CD1c-positive myeloid dendritic cell (primary cell): ENCODE measurements around the gene MGAT1.
"Not testable (repeated sequence)": the region's sequence is repeated elsewhere in the genome, so short reads cannot be mapped to it uniquely, and the experiment has no call there.

Source experiments
- DNase-seq: peaks from one replicate; pipeline ENCODE4 v3.0.0-alpha.2; 2016; ENCODE audit errors: extremely low spot score

MGAT1 gene

DNA sequence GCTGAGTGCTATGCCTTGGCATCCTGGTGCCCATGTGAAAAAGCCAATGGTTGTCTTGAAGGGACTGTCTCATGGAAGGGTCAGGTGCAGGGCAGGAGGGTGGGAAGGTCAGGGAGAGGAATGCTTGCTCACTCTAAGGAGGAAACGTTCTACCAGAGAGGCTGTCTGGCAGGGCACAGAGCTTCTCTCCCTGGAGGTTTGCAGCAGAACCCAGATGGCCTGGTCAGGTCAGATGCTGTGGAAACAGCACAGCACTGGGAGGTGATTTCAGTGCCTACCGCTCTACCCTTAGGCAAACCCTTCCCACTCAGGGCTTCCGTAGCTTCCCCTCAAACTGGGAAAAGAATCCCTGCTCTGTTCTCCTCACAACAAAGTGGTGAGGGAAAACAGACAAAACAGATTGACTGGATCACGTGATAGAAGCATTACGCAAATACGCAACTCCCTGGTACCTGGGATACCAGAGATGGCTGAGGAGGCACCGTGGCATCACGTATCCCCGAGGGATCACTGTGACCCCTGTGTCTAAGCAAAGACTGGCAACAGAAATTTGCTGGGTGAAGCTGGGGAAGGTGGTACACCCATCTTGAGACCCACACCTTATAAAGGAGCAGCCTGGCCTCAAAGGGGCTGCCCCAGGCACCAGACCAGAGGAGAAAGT, 3.9 kb upstream of the MGAT1 start:
- peak; percentile 46 for DNase-seq

DNA sequence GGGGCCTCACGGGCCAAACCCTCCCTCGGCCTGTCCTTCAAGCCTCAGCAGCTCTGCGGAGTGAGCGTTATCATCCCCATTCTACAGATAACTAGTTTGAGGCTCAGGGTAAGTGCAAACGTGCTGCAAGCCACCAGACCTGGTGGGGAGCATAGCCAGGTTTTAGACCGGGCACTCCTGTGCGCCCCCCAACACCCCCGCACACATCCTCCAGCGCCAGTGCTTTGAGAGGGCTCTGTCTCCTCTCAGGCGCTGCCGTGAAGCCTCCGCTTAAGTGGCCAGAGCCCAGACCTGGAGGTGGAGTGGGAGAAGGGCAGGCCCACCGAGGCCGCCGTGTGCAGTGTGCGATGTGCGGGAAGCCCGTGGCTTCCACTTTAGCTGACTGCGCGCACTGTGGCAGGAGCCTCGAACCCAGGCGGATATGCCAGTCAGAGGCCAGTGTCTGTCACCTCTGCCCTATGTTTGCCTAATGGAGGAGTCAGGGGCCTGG, 1.6 kb upstream of the MGAT1 start:
- DNase-seq, result peak; percentile 29

DNA sequence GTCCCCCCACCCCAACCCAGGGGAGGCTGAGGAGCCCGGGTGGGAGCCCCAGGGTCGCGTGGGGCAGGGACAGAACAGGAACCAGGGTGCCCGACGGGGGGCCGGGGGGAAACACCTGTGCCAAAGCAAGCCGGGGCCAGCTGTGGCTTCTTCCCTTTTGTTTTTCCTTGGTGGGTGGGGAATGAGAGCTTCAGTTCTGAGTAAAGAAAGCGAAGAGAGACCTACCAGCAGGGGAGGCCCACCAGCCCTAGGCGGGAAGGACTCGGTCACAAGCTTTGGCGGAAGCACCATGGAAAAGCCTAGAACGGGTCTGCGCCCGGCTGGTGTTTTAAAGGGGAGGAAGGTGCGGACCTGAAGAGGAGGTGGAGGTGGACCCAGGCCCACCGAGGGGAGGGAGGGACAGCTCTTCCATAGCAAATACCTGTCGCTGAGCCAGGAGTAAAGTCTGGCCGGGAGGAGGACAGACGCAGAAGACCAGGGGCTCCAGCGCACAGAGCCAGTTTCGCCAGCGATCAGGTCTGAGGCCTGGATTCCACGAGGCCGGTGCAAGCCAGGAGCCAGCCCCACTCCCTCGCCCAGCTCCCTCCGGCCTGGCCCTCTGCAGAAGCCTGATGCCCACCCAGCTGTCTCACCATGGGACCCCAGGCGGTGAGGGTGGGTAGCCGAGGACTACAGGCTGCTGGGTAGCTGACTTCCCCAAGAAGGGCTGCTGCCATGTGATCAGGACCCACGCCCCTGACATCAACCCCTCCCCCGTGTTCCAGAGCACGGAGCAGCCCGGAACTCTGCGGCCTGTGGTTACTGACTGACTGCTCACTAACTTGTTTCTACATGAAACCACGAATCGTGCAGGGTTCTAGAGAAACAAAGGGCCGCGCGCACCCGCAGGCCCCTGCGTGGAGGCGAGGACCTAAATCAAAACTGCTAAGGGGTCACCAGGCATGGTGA, 849 bp upstream of the MGAT1 start:
- DNase-seq, result peak; percentile 94

DNA sequence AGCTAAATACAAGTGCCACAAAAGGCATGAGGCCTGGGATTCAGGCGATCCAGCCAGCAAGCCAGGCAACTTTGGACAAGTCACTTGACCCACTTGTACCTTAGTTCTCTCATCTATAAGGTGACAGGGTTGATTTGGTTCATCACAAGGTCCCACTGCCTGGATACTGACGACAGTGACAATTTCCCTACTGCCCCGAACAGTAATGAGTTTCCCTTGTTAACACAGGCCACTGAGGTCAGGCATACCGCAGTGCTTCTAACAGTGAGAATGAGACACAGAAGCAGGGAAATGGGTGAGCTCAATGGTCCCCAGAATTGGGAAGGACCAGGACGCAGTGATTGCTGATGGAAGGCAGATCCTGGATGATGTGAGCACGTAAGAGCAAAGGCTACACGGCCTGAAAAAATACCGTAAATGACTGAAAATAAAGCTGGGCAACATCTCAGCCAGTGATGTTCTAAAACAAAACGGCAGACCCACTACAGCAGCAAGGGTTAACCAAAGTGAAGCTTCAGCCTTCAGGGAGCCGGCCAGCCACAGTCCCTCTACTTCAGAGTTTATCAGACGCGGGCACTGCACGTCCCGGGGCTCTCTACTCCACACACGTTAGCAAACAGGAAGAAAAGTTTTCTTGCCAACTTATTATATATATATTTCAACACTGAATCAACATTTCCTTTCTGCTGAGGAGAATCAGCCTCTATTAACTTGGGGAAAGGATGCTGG, 846 bp downstream of the MGAT1 start:
- DNase-seq, result peak; percentile 15

DNA sequence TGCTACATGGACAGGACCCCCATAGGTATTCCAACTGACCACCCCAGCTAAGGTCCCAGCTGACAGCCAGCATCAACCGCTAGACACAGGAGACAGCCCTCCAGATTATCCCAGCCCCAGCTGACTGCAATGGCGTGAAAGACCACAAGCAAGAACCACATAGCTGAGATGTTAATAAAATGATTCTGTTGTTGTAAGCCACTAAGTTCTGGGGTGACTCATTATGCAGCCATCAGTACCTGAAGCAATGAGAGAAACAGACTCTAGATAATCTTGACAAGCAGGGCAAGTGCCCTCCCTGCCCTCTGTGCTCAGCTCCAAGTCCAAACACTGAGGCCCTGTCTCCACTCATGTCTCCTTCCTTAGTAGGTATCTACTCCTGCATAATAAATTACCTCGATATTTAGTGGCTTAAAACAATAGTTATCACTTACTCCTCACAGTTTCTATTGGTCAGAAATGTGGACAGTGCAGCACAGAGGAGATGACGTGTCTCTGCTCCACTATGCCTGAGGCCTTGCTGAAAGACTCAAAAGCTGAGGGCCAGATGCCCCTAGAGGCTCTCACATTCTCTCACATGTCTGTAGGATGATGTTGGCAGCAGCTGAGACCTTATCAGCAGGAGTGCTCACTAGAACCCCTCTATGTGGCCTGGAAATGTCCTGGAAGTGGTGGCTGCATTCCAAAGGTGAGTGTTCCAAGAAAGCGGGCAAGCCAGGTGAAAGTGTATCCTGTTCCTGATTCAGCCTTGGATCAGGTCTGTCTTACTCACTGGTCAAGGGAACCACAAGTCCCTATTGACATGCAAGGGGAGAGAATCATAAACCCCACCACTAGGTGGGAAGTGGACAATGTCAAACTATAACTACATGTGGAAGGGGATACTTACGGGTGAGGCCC, 2.5 kb downstream of the MGAT1 start:
- DNase-seq, result no peak

DNA sequence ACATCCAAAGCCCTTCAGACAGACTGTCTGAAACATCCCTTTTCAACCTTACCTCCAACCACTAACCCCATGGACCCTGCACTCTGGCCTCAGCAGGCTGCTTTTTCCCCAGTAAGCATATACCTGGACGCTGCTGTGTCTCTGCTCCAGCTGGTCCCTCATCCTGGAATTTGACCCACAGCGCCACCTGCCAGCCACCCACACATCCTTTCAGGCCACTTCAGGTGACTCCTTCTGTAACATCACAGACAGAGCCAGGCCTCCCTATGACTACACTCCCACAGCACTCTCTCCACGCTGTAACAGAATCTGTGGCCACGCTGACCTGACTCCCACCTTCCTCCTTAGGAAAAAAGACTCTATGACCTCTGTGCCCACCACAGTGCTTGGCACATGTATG, 3.4 kb downstream of the MGAT1 start:
- DNase-seq, result no peak

DNA sequence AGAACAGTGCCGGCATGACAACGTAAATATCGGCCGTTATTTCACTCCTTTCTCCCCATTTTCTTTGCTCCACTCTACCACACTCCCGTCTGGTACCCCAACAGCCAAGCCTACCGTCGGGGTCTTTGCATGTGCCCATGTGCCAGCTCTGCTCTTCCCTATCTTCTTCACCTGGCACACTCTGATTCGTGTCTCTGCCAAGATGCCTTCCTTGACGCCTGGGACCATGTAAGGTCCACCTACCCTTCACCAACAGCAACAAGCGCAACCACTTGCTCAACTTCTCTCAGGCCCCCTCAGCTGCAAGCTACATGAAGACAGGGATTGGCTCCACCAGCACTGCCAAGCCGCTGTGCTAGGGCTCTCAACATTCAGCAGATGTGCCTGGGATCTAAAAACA, 4.4 kb downstream of the MGAT1 start:
- DNase-seq, result no peak

DNA sequence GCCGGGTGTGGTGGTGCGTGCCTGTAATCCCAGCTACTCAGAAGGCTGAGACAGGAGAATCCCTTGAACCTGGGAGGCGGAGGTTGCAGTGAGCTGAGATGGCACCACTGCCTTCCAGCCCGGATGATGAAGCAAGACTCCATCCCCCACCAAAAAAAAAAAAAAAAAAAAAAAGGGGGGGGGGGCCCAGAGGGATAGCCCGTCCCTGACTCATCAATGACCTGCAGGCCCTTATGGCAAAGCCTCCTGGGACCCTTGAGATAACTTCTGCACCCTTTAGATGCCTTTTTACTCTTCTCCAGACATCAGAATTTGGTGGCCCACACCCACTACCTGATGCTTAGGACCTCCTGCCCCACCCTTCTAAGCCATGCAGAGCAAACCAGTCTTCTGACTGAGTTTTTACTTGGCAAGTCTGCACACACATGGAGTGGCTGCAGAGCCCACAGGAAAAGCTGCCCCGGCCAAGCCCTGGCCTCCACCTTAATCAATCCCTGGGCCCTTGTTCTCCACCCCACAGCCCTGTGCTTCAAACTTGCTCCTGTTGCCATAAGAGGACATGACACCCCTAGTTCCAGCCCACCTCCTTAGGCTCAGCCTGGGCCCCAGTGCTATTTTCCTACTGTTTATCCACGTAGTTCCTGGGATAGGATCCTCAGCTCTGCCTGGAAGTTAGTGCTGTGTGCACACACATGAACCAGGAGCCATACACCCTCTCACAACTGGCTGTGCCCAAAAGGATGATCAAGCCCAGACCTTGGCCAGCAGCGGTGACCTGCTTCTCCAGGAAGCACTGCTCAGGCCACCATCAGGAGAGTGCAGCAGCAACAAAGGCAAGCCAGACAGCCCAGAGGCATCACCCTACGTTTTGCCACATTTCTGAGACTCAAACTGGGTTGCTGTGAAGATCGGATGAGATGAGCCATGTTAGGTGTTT, 5.1 kb downstream of the MGAT1 start:
- DNase-seq, result no peak

DNA sequence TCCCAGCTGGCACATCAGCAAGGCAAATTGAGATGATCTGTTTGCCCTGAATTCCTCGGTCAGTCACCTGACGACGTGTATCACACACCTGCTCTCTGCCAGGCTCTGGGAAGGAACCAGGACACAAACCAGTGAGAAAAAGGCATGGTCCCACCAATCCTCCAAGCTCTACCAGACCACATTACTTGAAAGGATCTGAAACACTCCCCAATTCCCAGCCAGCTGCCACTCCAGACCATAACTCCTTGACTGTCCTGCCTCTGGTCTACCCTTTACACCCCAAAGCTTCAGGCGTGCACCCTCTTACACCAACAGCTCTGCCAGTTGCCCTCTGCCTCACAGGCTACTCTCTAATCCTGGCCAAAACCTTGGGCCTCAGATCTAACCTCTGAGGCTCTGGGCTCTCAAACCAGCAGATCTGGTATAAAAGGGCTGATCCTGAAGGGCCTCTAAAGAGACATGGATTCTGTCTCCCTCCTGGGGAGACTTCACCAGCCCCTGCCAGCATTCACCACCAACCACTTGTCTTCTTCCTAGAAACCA, 6.8 kb downstream of the MGAT1 start:
- DNase-seq, result no peak

DNA sequence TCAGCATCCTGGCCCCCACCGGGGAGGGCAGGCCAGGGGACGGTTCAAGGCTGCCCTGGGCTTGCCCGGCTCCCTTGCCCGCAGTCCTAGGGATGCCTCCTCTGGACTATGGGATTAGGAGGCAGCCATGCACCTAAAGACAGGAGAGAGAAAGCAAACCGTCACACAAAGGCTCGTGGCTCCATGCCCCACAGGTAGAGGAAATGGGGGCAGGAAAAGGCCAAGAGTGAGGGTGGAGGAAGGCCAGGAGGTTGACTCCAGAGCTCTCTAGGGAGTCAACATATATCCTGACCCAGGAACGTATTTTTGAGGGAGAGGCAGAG, 9.7 kb downstream of the MGAT1 start:
- DNase-seq, result no peak

DNA sequence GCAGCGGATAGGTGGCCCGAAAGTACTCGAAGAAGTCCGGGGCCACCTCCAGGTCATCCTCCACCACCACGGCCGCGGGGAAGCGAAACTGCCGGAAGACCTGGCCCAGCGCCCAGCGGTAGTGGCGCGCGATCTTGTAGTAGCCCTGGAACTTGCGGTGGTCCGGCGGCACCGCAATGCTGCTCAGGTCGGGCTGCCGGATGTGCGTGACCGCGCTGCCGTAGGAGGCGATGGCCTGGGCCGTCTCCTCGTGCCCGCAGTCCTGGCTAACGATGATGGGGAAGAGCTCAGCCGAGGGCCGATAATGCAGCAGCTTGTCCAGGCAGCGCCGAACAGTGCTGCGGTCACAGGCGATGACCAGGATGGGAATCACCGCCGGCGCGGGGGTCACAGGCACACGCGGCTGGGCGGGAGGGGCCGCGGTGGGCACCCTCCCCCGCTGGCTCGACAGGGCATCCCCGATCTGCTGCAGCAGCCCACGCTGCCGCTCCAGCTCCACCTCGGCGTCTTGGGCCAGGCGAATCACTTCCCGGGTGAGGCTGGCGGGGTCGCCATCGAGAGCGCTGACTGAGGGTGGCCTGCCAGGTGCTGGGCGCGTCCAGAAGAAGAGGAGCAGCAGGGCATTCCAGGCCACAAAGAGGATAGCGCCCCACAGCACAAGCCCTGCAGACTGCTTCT, 10.2 kb downstream of the MGAT1 start:
- no peak for DNase-seq

DNA sequence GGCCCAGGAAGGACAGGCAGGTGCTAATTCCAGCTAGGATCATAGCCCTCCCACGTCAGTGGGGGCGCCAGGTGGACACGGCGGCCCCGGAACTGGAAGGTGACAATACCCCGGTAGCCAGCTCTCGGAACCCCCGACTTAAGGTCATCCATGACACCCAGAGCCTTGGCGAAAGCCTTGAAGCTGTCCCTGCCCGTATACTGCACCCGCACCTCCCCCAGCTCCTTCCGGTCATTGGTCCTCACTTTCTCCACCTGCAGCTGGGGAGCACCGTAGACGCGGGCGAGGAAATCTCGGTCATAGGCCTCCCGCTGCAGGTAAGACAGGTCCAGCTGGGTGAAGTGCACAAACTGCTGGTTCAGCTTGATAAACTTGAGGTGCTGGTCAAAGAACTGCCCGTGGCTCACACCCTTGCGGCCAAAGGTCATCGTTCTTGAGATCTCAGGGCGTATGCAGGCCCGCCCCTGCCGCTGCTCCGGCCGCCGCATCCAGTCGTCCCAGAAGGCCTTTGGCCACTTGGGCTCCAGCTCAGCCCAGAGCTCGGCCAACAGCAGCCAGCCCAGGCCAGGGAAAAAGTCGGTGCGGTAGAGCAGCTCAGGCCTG, 10.9 kb downstream of the MGAT1 start:
- no peak for DNase-seq

DNA sequence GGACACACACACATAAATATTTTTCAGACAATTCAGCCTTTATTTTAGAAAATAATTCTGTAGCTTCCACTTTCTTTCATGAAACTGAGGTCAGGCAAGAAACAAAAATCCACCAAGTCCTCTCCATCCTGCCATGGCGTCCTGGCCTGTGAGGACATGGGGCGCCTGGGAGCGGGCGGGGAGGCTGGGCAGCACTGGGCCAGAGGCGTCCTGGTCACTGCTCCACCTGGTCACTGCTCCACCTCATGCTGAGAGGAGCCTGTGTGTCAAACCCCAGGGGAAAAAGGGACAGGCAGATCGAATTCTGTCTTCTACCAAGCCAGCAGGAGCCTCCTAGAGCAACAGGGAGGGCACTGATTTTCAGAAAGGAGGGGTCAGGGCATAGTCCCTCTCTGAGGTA, 12.1 kb downstream of the MGAT1 start:
- DNase-seq, result no peak

DNA sequence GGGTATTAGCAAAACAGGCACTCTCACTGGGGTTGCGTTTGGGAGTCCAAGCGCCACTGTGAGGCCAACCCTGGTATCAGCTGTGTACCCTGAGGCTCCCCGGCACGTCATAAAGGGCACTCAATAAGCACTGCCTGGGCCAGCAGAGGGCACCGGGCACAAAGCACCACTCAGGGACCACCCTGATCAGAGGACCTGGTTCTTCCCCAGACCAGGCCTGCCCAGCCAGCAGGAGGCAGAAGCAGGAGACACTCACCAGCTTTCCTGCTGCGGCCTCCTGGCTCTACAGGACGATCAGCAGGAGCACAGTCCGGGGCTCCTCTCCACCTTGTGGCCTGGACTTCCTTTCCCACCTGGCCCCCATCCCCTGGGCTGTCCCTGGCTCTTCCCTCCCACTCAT, 12.6 kb downstream of the MGAT1 start:
- no peak for DNase-seq

DNA sequence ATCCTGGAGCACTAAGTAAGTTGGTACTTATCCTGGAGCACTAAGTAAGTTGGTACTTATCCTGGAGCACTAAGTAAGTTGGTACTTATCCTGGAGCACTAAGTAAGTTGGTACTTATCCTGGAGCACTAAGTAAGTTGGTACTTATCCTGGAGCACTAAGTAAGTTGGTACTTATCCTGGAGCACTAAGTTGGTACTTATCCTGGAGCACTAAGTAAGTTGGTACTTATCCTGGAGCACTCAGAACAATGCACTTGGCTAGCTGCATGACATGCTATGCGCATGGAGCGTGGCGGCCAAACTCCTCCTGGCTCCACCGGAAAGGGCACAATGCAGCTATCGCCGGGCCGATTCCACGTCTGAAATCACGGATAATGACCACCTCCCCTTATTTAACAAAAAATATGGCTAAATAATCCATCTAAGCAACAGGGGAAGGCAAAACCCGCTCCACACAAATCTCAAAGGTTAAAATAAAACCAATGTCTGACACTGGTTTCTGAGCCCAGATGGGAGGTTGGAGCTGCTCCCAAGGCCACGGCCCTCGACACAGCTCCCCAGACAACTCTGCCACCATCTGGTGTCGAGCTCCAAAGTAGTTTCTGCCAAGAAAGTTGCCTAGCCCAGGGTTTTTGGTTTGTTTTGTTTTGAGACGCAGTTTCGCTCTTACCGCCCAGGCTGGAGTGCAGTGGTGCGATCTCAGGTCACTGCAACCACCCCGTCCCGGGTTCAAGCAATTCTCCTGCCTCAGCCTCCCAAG, 13.8 kb downstream of the MGAT1 start:
- DNase-seq, result not testable (repeated sequence)

DNA sequence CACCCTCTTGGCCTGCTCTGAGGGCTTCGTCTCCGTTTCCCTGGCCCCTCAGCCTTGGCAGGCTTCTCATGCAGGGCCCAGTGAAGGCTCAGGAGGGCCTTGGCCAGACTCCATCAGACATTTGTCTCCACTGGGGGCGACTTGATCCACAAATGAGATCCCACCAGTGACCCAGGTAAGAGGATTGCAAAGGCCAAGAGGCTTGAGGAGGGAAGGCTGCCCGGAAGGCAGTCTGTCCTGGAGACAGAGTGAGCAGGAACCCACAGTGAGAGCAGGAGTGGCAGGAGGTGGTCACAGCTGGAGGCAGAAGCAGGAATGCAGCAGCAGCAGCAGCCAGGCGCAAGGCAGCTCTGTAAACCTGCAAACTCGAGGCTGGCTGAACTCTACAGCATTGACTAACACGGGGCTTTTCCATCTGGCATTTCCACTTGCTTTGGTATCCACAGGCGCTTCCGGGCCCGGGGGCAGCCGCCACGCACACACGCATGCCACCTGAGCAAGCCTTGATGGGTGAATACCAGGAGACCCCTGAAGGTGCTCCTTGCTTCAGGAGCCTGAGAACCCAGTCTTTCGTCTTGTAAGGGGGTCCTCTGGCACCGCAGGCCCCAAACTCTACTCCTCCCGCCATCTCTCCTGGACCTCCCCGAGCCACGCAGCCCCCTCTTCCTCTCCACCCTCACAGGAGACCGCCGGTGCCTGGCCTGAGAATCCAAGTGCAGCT, 14.7 kb downstream of the MGAT1 start:
- DNase-seq, result no peak

DNA sequence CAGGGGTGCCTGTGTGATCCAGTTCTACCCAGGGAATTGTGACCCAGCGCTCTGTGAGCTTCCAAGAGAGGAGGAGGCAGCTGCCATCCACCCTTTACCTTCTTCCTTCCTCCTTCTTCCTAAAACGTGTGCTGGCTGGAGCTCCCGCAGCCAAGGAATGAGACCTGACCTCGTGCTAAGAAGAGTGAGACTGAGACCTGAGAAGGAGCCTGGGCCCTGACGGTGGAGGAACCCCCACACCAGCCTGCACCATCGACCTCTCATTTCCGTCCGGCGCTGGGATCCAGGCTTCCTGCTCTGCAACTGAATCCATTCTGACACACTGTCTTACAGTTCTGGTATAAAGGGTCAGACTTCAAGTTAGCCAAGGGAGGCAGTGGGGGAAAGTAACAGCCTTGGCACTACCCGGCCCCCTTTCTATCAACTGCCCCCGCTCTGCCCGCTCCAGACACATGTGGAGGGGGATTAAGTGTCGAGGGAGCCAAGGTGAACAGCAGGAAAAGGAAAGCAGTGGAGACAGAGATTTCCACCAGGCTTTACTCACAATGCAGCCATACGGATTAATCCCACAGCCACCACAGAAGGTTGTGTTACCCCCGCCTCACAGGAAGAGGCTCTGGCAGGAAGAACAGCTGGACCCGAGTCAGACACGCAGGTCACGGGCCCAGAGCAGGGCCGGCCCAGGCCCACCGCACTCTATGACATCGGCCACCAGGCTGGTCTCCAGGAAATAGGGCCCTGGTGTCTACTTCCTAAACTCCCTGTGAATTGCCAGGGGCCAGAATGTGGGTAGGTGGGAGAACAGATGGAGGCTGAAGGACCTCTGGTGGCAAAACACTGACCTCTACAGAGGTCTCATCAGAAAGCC, 15.8 kb downstream of the MGAT1 start:
- no peak for DNase-seq
